Neural crest cell (in vitro differentiated cells): ENCODE data around the gene GCK. TPM values are rescaled to one million over a fixed set of nuclear protein-coding genes. Genes with fewer than 3 reads are reported as not detected.
A peak's percentile ranks its signal among the peaks of the same experiment; 100 is the strongest.

Source experiments
- DNase-seq: peaks from one replicate; pipeline ENCODE4 v3.0.0; 2021; ENCODE audit warnings: low read depth, mixed read lengths, low spot score
- H3K27ac Mint-ChIP-seq: one replicate; pipeline ENCODE4 v1.8.0; 2021; ENCODE audit warnings: mild to moderate bottlenecking, mixed read lengths; ENCODE audit not compliant: unreplicated experiment
- H3K27me3 Mint-ChIP-seq: 2 replicates; pipeline ENCODE4 v1.8.0; 2021; ENCODE audit warnings: low read depth, mild to moderate bottlenecking, mixed read lengths
- H3K36me3 Mint-ChIP-seq: 2 replicates; pipeline ENCODE4 v1.8.0; 2021; ENCODE audit warnings: low read depth, mild to moderate bottlenecking, mixed read lengths
- H3K4me1 Mint-ChIP-seq: 2 replicates; pipeline ENCODE4 v1.8.0; 2021; ENCODE audit warnings: mixed read lengths
- H3K4me3 Mint-ChIP-seq: one replicate; pipeline ENCODE4 v1.8.0; 2021; ENCODE audit warnings: mild to moderate bottlenecking, mixed read lengths
- H3K9me3 Mint-ChIP-seq: 2 replicates; pipeline ENCODE4 v1.8.0; 2021; ENCODE audit warnings: mixed read lengths
- total RNA-seq: library from RNA; stranded (reverse); gene quantifications from 2 replicates; pipeline ENCODE4 v1.2.1, GENCODE V29; 2021
- TF ChIP-seq, protein P1 (sequence below): fragments of 200-600 bp; sonication (generic); conservative IDR thresholded peaks from 2 replicates; pipeline ENCODE4 v1.5.0; 2021; ENCODE audit warnings: antibody characterized with exemption, mild to moderate bottlenecking

Gene GCK
- total RNA-seq, 1 donor from 2014 or later: 0.42 TPM

DNA sequence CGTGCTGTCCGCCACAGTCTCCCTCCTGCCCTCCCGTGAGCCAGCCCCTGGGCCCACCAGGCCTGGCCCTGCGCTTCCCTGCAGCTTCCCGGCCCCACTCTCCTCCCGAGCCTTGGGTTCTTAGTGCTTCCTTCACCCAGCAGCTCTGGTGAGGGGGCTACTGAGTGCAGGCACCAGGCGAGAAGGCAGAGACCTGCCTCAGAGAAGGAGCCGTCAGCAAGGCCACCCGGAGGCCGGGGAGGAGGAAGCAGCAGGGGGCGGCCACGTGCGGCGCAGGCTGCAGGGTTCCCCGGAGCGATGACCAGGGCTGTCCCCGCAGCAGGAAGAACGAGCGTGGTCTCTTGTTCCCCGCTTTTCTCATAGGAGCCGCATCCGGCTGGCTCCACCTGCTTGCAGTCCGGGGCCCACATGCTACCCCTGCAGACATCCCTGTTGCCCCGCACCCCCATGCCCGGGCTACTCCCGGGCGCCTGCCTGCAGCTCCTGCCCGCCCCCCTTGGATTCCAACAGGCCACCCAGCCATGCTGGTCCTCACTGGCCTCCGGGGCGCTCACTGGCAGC lies 32.1 kb upstream of the GCK start:
- peak; percentile 28 for DNase-seq
- H3K36me3 Mint-ChIP-seq: no peaks in the 10 kb centered on the region
- H3K27ac Mint-ChIP-seq: no peak overlapping the region
- peaks cover 28% of the 10 kb centered on the region for H3K4me1 Mint-ChIP-seq
- H3K9me3 Mint-ChIP-seq: no peaks in the 10 kb centered on the region
- peaks cover 6% of the 10 kb centered on the region for H3K27me3 Mint-ChIP-seq
- no peak overlapping the region for H3K4me3 Mint-ChIP-seq
- TF ChIP-seq, protein P1, sequence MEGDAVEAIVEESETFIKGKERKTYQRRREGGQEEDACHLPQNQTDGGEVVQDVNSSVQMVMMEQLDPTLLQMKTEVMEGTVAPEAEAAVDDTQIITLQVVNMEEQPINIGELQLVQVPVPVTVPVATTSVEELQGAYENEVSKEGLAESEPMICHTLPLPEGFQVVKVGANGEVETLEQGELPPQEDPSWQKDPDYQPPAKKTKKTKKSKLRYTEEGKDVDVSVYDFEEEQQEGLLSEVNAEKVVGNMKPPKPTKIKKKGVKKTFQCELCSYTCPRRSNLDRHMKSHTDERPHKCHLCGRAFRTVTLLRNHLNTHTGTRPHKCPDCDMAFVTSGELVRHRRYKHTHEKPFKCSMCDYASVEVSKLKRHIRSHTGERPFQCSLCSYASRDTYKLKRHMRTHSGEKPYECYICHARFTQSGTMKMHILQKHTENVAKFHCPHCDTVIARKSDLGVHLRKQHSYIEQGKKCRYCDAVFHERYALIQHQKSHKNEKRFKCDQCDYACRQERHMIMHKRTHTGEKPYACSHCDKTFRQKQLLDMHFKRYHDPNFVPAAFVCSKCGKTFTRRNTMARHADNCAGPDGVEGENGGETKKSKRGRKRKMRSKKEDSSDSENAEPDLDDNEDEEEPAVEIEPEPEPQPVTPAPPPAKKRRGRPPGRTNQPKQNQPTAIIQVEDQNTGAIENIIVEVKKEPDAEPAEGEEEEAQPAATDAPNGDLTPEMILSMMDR: no peak

DNA sequence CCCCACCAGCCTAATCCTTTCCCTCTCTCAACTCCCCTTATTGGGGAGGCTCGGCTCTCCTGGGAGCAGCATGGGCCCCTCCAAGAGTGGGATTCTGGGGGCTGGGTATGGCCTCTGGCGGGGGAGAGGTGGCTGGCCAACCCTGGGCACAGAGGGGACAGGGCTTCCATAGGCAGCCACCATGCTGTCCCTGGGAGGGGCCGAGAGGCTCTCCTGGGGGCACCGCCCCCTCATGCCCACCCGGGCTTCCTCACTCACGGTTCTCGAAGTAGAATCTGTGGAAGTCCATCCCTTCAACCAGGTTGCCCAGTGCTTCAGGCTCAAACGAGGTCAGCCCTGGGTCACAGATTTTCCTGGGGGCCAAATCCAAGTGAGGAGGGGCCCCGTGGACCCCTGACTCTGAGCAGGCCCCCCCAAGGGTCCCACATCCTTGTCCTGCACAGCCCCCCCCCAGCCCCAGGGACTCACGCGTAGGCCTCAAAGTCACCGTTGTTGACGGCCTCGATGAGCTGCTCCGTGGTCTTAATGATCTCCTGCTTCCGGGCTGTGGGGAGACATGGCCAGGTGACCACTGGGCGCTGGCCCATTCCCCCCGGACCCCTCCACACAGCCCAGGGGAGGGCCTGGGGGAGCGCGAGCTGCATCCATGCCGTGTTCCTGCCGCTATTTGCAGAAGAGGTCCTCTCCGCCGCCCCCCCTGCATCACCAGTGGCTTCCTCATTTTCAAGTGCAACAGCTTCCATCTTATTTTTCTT lies 31.3 kb upstream of the GCK start:
- no peak overlapping the region for H3K27ac Mint-ChIP-seq
- no peak overlapping the region for H3K4me3 Mint-ChIP-seq
- no peak for DNase-seq
- no peaks in the 10 kb centered on the region for H3K36me3 Mint-ChIP-seq
- H3K4me1 Mint-ChIP-seq: peaks cover 29% of the 10 kb centered on the region
- peaks cover 6% of the 10 kb centered on the region for H3K27me3 Mint-ChIP-seq
- TF ChIP-seq, protein P1: no peak
- no peaks in the 10 kb centered on the region for H3K9me3 Mint-ChIP-seq

DNA sequence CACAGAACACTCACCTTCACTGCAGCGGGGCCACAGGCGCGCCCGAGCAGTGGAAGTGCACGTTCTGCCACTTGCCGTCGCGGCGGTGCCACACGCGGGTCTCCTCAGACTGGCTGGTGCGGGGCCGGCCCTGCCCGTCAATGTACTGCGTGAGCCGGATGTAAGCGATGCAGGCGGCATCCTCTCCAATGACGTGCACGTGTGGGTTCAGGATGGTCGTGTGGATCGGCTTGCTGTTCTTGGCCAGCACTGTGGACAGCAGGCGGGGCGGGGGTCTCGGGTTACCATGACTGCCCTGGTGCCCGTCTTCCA lies 30.8 kb upstream of the GCK start:
- Mint-ChIP-seq H3K9me3 (no peaks in the 10 kb centered on the region), H3K4me1 (peaks cover 29% of the 10 kb centered on the region), H3K36me3 (no peaks in the 10 kb centered on the region), H3K27ac (no peak overlapping the region), H3K4me3 (no peak overlapping the region), H3K27me3 (peaks cover 6% of the 10 kb centered on the region)
- TF ChIP-seq, protein P1: no peak
- DNase-seq: no peak

DNA sequence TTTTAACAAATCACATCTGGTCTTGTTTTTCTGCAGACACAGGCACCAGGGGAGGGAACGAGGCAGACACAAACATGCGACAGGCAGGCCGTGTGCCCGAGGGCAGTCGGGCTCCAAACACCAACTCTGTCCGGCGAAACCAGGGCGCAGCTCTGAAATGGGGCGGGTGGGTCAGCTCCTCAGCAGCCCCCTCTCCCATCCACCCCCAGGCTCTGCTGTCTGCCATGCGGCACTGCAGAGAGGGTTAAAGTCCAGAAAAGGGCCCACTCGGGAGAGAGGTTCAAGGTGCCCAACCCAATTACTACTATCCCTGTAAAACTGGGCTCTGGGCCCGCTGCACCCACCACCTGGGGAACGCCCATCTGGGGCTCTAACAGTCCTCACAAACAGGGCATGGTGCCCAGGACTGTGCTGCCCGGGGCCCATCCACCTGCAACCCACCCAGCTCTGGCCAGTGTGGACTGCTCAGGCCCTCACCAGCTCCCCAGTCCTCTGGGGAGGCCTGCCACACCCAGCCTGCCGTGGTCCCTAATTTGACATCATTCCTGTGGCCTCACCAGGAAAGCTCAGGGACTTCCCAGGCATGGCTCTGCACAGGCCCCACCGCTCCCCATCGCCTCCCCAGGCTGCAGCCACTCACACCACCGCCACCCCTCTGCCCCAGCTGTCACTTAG lies 30.3 kb upstream of the GCK start:
- no peak overlapping the region for H3K4me3 Mint-ChIP-seq
- peaks cover 30% of the 10 kb centered on the region for H3K4me1 Mint-ChIP-seq
- no peaks in the 10 kb centered on the region for H3K9me3 Mint-ChIP-seq
- no peak overlapping the region for H3K27ac Mint-ChIP-seq
- H3K36me3 Mint-ChIP-seq: no peaks in the 10 kb centered on the region
- DNase-seq: no peak
- TF ChIP-seq, protein P1: no peak
- H3K27me3 Mint-ChIP-seq: peaks cover 6% of the 10 kb centered on the region

DNA sequence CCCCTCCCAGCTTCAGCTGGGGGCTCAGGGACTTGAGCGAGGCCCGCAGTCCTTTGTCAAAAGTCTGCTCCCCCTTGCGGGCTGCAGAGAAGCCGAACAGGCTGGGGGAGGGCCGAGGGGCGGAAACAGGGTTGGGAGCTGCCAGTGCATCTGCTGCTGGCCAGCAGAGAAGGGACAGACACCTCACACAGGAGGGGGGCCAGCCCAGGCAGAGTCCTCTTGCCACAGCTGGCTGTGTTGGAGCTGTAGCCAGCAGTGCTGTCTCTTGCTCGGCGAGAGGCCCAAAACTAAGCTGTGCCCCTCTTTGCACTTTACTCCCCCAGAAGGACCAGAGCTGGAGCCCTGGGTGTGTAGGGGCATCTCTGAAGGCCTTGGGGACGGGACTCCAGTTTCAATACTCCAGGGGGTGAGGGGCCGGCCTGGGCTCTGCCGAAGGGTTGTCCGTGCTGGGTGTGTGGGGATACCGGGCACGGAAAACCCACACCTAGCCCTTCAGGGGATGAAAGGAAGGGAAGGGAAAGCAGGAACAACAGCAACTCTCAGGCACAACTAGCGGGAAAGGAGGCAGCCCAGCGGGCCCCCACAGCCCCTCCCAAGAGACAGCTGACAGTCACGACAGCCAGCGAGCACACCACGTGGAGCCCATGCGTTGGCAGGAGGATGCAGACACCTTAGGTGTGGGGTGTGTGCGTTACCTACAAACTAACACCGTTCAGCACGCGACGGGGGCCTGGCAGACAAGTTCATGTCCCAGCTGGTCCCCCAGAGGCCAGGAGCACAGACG lies 29.4 kb upstream of the GCK start:
- H3K4me1 Mint-ChIP-seq: peaks cover 32% of the 10 kb centered on the region
- TF ChIP-seq, protein P1: no peak
- peak overlapping the region; percentile 14 for H3K4me3 Mint-ChIP-seq

More for the DNA sequence above, 29.4 kb upstream of the GCK start:
- Mint-ChIP-seq H3K9me3 (no peaks in the 10 kb centered on the region), H3K27ac (peak overlapping the region; percentile 87), H3K36me3 (no peaks in the 10 kb centered on the region), H3K27me3 (peaks cover under 1% of the 10 kb centered on the region)
- DNase-seq: peak; percentile 58
